Fibroblast of skin of abdomen (primary cell): ENCODE measurements around the gene GABBR2.
A peak's percentile ranks its signal among the peaks of the same experiment; 100 is the strongest.
"Not testable (repeated sequence)": the region's sequence is repeated elsewhere in the genome, so short reads cannot be mapped to it uniquely, and the experiment has no call there.

ENCODE experiments used
- DNase-seq: peaks from one replicate; pipeline ENCODE4 v3.0.0-alpha.2; 2013

The GABBR2 gene

GRCh38 chr9:98314381-98315066 lies 394.2 kb downstream of the GABBR2 start:
- peak; percentile 39 for DNase-seq

GRCh38 chr9:98312365-98312764 lies 396.4 kb downstream of the GABBR2 start:
- no peak for DNase-seq

DNA sequence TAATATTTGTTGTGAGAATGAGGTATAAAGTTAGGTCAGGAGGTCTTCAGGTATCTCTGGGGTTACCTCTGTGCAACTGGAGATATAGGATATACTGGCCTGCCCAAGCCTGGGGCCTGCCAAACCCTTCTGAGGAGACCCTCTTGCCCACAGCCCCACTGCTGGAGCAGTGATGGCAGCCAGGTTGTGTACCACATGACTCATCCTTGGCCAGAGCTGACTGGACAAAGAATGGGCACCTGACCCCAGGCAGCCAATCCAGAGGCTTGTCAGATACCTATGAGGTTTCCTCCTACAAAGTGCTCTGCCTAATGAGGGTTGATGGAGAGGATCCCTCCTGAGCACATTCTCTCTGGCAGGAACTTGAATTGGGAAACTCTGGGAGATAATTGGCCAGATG lies 397.2 kb downstream of the GABBR2 start:
- no peak for DNase-seq

DNA sequence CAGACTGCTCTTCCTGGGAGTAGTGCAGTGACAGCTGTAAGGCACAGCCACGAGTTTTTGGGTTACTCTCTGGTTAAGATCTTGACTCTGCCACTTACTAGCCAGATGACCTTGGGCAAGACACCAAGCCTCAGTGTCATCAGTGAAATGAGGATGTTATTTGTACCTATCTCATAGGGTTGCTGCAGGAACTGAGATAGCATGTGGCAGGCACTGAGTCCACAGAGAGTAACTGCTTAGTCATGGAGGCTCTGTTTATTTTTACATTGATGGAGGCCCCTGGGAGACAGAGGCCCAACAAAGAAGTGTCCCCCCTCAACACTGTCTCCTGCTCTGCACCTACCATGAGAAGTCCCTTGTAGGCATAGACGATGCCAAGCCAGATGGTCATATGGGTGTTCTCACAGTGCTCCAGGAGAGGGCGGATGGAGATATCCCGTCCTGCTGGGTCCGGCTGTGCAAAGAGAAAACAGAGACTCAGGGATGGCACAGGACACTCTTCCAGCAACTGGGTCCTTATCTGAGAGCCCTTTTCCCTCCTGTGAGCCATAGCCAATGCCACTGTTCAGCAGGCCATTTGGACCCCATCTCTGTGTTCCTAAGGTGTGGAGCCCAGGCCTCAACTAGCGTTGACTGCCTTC lies 397.9 kb downstream of the GABBR2 start:
- no peak for DNase-seq

DNA sequence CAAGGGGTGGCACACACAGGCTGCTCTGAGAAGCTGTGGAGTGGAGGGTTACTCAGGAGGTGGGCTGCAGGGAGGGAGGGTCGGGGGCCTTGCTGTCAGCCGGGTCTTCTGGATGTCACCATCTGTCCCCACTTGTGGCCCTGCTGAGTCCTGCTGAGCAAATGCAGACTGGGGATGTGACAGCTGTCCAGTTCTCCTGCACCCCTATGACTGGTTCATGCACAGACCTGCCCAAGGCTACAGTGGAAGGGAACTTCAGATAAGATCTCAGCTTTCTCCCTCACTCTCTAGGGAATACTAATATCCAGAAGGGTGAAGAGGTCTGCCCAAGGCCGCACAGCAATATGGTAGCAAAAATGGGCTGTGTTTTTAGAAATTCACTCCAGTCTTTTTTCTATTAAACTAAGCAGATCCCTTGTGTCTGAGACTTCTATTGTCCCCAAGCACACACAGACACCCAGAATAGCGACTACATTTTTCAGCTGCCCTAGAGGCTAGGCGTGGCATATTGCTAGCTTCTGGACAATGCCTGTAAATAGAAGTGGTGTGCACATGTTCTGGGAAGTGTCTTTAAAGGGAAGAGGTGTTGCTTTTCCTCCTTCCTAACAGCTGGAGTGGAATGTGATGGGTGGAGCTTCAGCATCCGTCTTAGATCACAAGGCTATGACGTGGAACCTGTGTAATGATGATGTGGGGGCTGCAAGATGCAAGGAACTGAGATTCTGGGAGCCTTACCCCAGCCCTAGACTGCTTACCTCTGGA lies 402.2 kb downstream of the GABBR2 start:
- DNase-seq, result no peak

DNA sequence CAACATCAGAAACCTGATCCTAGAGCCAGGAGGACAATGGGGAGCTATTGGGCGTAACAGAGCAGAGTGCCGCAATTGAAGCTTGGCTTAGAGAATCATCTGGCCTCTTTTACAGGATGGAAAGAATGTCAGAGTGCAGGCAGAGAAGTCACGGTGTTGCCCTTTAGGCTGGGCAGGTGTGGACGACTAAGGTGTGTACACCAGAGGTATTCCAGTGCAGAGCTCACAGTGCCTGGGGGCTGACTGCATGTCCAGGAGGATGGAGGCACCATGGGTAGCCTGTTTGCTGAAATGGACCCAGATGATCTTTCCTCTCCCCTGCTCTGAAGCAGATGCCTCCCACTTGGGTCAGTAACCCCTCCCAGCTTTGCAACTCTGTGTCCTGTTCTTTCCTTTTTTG lies 404.4 kb downstream of the GABBR2 start:
- DNase-seq, result no peak

GRCh38 chr9:98303633-98304125 lies 405.1 kb downstream of the GABBR2 start:
- no peak for DNase-seq

DNA sequence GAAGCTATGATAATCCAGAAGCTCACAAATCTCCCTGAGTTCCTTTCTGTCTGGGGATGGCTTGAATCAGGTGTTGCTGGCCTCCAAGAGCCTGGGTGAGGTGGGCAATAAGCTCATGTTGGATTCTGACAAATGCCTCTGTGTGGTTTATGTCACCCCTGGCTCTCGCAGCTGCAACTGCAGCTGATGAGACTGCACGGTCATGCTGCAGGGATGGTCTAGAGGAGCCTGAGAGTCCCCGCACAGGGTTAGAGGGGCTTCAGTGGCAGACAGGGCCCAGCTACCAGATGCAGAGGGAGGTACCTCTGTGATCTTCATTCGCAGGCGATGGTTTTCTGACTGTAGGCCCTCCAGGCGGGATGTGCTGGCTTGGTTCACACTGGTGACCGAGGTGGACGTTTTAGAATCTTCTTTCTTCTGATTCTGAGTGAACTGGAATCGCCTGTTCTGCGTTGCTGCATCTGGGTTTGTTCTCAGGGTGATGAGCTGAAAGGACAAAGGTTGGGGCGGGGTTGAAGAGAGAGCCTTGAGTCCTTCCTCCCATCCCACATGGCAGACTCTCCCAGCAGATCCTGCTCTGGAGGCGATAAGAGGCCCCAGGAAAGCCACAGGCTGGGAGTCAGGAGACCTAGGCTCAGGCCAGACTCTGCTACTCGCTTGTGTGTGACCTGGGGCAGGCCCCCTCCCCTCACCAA lies 405.6 kb downstream of the GABBR2 start:
- DNase-seq, result no peak

DNA sequence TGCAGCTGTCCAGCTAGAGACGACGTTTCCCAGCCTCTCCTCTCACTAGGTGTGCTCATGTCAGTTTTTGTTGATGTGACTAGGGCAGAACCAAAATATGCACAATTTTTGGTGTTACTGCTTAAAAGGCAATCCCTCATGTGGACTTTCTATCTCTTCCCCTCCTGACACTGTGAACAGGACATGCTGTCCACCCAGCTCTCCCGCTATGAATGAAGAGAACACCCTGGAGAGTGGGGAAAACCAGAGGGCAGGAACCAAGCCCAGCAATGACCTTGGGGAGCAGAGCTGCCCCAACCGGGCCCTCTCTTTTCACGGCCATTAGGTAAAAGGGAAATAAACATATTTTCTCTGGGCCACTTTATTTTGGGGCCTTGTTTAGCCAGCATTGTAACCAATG lies 406.6 kb downstream of the GABBR2 start:
- no peak for DNase-seq

DNA sequence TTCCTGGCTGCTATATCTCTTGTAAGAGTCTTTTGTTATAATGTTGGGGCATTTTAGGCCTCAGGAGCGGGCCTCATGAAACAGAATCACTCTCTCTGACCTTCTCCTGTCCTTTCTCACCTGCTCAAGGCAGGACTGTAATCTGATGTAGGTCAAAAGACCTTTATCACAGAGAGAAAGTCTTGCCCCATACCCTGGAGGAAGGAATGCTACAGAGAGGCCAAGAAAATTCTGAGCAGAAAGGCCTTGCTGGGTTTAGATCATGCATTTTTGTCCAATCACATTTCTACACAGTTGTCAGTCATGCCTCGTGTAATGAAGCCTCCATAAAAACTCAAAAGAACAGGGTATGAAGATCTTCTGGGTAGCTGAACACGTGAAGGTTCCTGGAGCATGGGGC lies 408.1 kb downstream of the GABBR2 start:
- no peak for DNase-seq

- DNase-seq, result no peak
Observed at GRCh38 chr9:98298476-98298875, 410.3 kb downstream of the GABBR2 start.

DNA sequence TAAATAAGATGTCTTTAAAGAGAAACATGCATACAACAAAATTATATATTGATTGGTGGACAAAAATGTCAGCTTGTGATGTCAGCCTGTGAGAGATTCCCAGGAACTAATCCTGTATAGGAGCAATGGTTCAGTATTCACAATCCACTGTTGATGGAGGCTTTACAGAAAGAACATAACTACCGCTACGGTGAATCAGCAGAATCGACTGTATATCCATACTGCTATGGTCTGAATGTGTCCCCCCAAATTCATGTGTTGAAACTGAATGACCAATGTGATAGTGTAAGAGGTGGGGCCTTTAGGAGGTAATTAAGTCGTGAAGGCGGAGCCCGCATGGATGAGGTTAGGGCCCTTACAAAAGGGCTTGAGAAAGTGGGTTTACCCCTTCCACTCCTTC lies 412.9 kb downstream of the GABBR2 start:
- DNase-seq, result no peak

DNA sequence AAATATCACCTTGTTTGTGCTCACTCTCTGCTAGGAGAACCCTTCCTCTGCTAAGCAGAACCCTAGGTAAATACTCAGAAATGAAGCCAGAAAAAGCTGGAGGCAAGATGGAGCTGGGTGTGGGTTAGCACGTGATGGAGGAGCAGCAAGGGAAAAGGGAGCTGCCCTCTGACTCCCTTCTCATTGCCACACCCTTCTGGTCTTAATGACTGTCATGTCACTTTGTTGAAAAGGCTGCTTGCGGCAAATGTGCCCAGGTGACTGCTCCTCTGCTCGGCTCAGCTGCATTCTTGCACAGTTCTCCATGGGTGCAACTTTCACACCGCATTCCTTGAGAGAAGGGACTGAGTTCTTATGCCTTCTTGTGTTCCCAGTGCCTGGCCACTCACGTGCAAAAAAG lies 416.9 kb downstream of the GABBR2 start:
- no peak for DNase-seq

DNA sequence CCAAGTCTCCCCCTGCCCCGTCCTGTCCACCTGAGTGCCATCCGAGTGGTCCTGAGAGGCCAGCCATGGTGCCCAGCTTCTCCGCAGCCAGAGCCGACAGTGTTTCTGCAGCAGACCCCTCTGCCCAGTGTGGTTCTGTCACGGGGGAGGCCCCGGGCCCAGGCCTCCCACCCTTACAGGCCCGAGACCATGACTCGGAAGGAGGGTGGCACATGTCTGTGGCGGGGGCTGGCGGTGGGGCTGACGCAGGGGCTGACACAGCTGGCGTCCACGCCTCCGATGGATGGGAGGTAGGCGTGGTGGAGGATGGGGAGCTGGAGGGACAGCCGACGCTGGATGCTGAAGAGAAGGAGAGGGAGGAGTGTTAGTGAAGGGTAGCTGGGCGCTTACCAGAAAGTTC lies 418.3 kb downstream of the GABBR2 start:
- DNase-seq, result no peak

DNA sequence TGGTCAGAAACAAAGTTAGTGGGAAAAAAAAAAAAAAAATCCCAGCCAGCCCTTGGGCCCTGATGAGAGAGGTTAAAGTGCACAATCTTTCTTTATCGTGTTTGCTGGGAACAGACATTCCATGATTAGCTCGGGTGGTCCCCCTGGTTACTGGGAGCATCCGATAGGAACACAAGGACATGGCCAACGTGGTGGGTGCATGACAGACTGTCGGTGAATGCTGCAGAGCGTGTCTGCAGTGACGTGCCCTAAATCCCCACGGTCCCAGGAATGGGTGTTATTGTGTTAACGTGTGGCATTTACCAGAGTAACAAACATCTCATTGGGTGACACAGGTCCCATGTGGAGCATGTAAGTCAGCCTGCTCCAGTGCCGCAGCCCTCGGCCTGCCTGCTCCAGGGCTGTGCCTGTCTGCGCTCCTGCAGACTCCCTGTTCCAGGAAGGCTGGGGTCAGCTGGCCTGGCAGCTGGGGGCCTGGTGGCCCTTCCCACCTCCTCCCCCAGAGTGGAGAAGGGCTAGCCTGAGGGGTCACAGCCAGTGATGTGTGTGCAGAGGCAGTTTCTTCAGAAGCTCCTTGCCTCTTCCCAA lies 419.0 kb downstream of the GABBR2 start:
- no peak for DNase-seq

- DNase-seq, result no peak
Observed at GRCh38 chr9:98288881-98289280, 419.9 kb downstream of the GABBR2 start.

- no peak for DNase-seq
Observed at GRCh38 chr9:98287384-98287783, 421.4 kb downstream of the GABBR2 start.

DNA sequence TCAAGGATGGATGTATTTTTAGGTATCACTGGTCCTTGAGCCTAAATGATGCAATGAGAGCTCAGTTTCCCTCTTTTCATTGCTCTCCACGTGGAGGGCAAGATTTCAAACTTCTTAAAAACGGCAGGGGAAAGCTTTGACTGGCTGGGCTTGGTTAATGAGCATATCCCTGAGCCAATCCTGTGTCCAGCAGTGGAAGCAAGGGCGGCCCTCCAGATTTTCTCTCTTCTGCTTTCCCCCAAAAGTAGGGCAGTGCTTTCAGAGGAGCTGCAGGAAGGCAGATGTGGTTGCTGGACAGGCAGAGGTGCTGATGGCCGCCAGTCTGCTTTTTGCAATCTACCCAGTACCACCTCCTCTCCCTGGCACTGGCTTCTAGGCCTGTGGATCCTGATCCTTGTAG lies 423.3 kb downstream of the GABBR2 start:
- no peak for DNase-seq

GRCh38 chr9:98284754-98285153 lies 424.0 kb downstream of the GABBR2 start:
- no peak for DNase-seq

- not testable (repeated sequence) for DNase-seq
Observed at GRCh38 chr9:98283143-98283542, 425.6 kb downstream of the GABBR2 start.

- DNase-seq, result no peak
Observed at GRCh38 chr9:98281281-98281680, 427.5 kb downstream of the GABBR2 start.

DNA sequence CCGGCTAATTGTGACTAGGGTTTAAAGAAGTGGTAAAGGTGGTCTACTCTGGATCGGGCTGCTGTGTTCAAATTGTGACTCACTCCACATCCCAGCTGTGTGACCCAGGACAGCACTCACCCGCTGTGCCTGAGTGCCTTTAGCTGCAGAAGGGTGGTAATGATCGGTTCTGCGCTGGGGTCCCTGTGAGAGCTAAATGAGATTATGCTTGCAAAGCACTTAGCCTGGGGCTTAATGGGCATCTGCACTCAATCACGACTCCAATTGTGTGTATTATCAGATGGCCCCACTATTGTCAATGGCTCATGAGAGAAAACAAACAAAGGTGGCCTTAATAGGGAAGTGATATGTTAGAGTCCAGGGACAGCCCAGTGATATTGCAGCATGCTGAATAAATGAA lies 428.2 kb downstream of the GABBR2 start:
- DNase-seq, result no peak

DNA sequence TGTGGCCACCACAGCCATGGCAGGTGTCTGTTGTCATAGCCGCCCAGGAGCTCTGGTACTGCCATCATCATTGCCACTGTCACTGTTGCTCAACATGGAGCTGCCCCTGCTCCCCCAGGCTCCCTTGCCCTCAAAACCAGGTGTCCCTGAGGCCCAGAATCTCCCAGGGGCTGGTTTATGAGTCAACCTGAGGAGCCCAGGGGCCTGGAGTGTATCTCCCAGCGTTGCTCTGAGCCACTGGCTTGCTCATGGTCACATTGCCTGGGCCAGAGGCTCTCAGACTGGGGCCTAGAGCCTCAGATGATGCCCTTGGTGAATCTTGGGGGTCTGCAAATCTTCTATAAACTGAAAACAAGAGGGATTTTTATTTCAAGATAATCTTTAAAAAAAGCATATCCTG lies 428.6 kb downstream of the GABBR2 start:
- no peak for DNase-seq
